Measurements from ENCODE around the gene PAFAH2.
A peak's percentile ranks its signal among the peaks of the same experiment; 100 is the strongest.

The PAFAH2 gene

GRCh38 chr1:25999041-25999800 lies 1.4 kb upstream of the PAFAH2 start:
- no peak overlapping the region for H3K4me3 ChIP-seq (ENCODE audit: low read depth, low read length)
- TF ChIP-seq, protein P1, sequence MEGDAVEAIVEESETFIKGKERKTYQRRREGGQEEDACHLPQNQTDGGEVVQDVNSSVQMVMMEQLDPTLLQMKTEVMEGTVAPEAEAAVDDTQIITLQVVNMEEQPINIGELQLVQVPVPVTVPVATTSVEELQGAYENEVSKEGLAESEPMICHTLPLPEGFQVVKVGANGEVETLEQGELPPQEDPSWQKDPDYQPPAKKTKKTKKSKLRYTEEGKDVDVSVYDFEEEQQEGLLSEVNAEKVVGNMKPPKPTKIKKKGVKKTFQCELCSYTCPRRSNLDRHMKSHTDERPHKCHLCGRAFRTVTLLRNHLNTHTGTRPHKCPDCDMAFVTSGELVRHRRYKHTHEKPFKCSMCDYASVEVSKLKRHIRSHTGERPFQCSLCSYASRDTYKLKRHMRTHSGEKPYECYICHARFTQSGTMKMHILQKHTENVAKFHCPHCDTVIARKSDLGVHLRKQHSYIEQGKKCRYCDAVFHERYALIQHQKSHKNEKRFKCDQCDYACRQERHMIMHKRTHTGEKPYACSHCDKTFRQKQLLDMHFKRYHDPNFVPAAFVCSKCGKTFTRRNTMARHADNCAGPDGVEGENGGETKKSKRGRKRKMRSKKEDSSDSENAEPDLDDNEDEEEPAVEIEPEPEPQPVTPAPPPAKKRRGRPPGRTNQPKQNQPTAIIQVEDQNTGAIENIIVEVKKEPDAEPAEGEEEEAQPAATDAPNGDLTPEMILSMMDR (IDR thresholded peaks at IDR 0.05; ENCODE audit: borderline replicate concordance, insufficient read depth, low read depth, low read length) = no peak

DNA sequence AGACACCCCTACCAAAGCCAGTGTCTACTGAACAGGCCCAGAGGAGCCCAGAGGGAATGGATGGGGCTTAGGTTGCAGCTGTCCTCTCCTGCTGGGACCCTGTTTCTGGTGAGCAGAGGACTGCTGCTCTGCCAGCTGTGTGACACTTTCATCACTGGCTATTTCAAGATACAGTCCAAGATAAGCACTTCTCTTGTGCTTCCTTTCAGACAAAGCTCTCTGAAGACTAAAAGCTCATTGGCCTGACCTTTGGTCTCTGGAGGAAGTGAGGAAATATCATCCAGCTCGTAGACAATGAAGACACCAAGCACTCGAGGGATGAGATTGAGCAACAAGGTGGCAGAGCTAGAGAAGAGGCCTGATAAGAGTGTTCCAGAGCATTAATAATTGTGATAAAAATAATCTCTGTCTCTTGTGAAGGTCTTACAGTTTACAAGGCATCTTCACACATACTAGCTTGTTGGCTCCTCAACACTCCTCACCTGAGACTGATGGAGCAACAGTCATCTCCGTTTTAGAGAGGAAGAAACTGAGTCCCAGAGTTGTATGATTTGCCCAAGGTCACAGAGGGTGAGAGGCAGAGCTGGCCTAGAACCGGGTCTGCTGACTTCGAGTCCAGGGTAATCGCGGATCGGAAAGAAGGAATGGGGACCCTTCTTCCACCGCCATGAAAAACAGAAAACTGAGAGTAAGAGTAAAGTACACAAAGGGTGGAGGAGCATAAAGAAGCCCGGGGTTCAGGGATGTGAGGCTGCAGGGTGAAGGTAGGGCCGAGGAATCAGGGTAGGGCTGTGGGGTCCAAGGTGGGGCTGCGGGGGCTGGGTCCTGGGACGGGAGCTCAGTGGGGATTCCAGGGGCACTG lies 666 bp downstream of the PAFAH2 start:
- H3K4me3 ChIP-seq (ENCODE audit: low read depth, low read length) = peak overlapping the region; percentile 59
- TF ChIP-seq, protein P1 (IDR thresholded peaks at IDR 0.05; ENCODE audit: borderline replicate concordance, insufficient read depth, low read depth, low read length) = no peak

DNA sequence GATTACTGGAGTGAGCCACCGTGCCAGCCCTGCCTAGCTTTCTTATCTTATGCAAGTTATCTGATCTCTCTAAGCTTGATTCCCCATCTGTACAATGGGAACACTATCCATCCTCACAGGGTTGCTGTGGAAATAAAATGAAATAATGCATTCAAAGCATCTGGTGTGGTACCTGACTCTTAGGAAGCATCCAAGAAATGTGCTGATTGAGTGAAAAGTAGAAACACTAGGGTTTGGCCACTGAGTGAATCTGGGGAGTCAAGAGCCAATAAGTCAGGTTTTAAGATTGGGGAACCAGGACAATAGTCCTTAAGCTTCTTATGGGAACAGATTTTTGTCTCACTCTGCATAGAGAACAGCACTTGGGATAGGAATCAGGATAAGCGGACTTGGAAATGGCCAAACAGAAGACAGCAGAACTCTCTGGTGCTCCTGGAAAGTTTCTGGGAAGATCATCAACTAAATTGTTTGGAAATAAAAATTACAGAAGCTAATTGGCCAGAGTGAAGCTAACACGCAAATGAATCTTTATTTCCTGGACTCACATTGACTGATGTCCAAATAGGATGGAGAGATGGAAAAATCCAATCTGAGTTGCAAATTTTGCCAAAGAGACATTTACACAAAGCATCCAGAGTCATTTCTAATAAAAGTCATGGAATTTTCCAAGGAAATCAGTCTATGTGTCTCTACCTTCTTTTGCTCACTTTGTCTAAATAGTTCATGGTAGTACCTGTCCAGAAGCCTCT lies 3.3 kb downstream of the PAFAH2 start:
- H3K4me3 ChIP-seq (ENCODE audit: low read depth, low read length) = no peak overlapping the region
- TF ChIP-seq, protein P1 (IDR thresholded peaks at IDR 0.05; ENCODE audit: borderline replicate concordance, insufficient read depth, low read depth, low read length) = no peak

DNA sequence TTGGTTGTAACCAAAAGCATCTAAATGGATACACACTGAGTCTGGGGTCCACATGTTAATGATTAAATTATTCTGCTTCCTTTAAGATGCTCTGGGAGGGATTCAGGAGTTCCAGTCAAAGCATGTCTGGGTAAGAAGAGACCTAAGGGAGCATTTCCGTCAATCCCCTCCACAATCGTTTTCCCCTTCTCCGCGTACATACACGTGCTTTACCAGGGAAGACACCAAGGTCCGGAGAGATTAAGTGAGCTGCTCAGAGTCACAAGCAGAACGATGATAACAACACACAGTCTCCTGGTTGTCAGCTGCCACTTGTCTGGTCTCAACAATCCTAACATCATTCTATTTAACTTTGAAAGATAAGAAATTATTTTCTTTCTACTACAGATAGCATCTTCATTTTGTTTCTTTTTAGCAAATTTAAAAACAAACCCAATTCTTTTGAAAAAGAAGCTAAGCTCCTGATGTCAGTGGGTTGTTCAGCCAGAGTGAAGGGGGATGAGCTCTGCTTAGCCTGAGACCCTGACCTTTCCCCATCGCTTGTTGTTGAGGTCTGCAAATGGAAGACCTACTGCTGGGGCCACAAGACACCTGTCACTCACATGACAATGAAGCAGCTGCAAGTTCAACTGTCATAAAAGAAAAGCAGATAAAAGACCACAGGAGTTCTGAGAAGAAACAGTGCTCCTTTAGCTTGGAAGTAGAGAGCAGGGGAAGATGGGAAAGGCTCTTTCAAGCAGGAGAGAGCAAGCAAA lies 4.5 kb downstream of the PAFAH2 start:
- no peak overlapping the region for H3K4me3 ChIP-seq (ENCODE audit: low read depth, low read length)
- TF ChIP-seq, protein P1 (IDR thresholded peaks at IDR 0.05; ENCODE audit: borderline replicate concordance, insufficient read depth, low read depth, low read length) = no peak

GRCh38 chr1:25992689-25993171 lies 5.1 kb downstream of the PAFAH2 start:
- no peak overlapping the region for H3K4me3 ChIP-seq (ENCODE audit: low read depth, low read length)
- TF ChIP-seq, protein P1 (IDR thresholded peaks at IDR 0.05; ENCODE audit: borderline replicate concordance, insufficient read depth, low read depth, low read length) = no peak

GRCh38 chr1:25991937-25992688 lies 5.8 kb downstream of the PAFAH2 start:
- no peak overlapping the region for H3K4me3 ChIP-seq (ENCODE audit: low read depth, low read length)
- TF ChIP-seq, protein P1 (IDR thresholded peaks at IDR 0.05; ENCODE audit: borderline replicate concordance, insufficient read depth, low read depth, low read length) = no peak
